Natural killer cell (primary cell): Measurements from ENCODE around the gene CD109. TPM values are rescaled to one million over a fixed set of nuclear protein-coding genes. Genes with fewer than 3 reads are reported as not detected.
"Not testable (repeated sequence)": the region's sequence is repeated elsewhere in the genome, so short reads cannot be mapped to it uniquely, and the experiment has no call there.

Source experiments
- ATAC-seq, 3 donors: fragments of 150-1000 bp in 2 of 3; fragments of 200-7000 bp in 1 of 3; cut with Tn5 transposase; 1 replicate in 1 of 3; 2 replicates in 2 of 3; pipeline ENCODE4 v1.10.0; 2021; ENCODE audit warnings: mild to moderate bottlenecking in 2 of 3, moderate library complexity in 2 of 3
- DNase-seq, 2 donors: peaks; one replicate each; pipeline versions ENCODE4 v3.0.0 to v3.0.0-alpha.2; 2013 to 2021; ENCODE audit warnings: mixed read lengths in 1 of 2
- H3K27ac ChIP-seq: one replicate; pipeline ENCODE4 v1.5.1; 2013; ENCODE audit warnings: mild to moderate bottlenecking, low read length
- H3K27me3 ChIP-seq: one replicate; pipeline ENCODE4 v1.6.1; 2013; ENCODE audit warnings: low read length; ENCODE audit not compliant: control insufficient read depth, insufficient read depth
- H3K36me3 ChIP-seq: one replicate; pipeline ENCODE4 v1.6.1; 2013; ENCODE audit warnings: low read length; ENCODE audit not compliant: control insufficient read depth, insufficient read depth
- H3K4me1 ChIP-seq: one replicate; pipeline ENCODE4 v1.6.1; 2013; ENCODE audit warnings: low read length; ENCODE audit not compliant: control insufficient read depth, insufficient read depth
- H3K4me3 ChIP-seq: one replicate; pipeline ENCODE4 v1.5.1; 2013; ENCODE audit warnings: low read length
- H3K9me3 ChIP-seq: one replicate; pipeline ENCODE4 v1.6.1; 2013; ENCODE audit warnings: low read length; ENCODE audit not compliant: control insufficient read depth, insufficient read depth
- H3K27ac Mint-ChIP-seq, 2 donors: one replicate each; pipeline ENCODE4 v1.8.0; 2022; ENCODE audit warnings: mild to moderate bottlenecking in 2 of 2, mixed read lengths in 2 of 2, moderate library complexity in 1 of 2
- H3K27me3 Mint-ChIP-seq, 2 donors: one replicate each; pipeline ENCODE4 v1.8.0; 2022; ENCODE audit warnings: low read depth in 2 of 2, mixed read lengths in 2 of 2
- H3K36me3 Mint-ChIP-seq: one replicate; pipeline ENCODE4 v1.8.0; 2022; ENCODE audit warnings: mixed read lengths
- H3K4me1 Mint-ChIP-seq, 2 donors: one replicate each; pipeline ENCODE4 v1.8.0; 2022; ENCODE audit warnings: mixed read lengths in 2 of 2
- H3K4me3 Mint-ChIP-seq: one replicate; pipeline ENCODE4 v1.8.0; 2022; ENCODE audit warnings: mild to moderate bottlenecking, moderate library complexity, mixed read lengths
- H3K9me3 Mint-ChIP-seq, 2 donors: one replicate each; pipeline ENCODE4 v1.8.0; 2022; ENCODE audit warnings: mixed read lengths in 2 of 2
- WGBS: methylation state at CpG from one replicate; pipeline ENCODE4 v1.1.7; 2013; ENCODE audit warnings: missing lambda C conversion rate; ENCODE audit not compliant: insufficient coverage; 5-methylcytosine and 5-hydroxymethylcytosine counted together
- intact Hi-C: fragments of 100-400 bp; cut with micrococcal nuclease; formaldehyde crosslinking; loops from one replicate; pipeline ENCODE4 v1.14.2; 2022
- total RNA-seq, 4 donors: library from RNA; stranded (reverse); fragments of 120-200 nt in 1 of 4; gene quantifications; one replicate each; pipeline versions ENCODE4 v1.2.3 to v1.2.4, GENCODE V29; 2013 to 2022
- TF ChIP-seq, protein P1 (sequence below): fragments of 200-600 bp; IDR thresholded peaks from one replicate; pipeline ENCODE4 v1.8.0; 2022; ENCODE audit warnings: antibody characterized with exemption

CD109 gene
- total RNA-seq, 3 donors from 2014 or later (not counting 1 experiment from before 2014, with no cell fraction given), result 0.24 to 0.88 (median 0.83) TPM

DNA sequence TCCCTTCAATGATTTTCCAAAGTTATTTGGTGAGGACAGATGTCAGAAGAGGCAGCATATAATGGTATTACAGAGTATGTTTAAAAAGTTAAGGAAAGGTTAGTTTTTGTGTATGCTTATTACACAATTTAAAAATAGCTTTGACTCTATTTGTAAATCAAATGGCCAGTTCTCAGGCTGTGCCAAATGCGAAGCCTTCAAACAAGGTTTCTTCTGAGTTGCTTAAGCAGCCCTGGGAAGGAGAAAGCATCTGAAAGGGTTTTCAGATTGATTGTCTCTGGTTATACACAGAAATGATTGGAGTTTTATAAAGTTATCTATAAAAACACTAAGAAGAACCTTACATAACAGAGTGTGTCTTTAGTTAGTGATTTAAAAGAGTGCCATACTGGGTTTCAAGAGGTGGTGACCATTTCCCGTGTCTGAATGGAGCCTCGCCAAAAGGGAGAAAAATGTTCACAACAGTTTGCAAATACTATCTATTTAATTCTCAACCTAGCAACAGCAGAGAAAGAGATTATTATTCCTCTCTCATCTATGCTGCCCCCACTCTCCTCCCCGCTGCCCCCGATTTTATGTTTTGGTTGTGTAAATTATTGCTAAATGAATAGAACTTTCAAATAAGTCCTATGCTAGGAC is 16.7 kb downstream of the CD109 start:
- no peak overlapping the region for H3K4me3 Mint-ChIP-seq

DNA sequence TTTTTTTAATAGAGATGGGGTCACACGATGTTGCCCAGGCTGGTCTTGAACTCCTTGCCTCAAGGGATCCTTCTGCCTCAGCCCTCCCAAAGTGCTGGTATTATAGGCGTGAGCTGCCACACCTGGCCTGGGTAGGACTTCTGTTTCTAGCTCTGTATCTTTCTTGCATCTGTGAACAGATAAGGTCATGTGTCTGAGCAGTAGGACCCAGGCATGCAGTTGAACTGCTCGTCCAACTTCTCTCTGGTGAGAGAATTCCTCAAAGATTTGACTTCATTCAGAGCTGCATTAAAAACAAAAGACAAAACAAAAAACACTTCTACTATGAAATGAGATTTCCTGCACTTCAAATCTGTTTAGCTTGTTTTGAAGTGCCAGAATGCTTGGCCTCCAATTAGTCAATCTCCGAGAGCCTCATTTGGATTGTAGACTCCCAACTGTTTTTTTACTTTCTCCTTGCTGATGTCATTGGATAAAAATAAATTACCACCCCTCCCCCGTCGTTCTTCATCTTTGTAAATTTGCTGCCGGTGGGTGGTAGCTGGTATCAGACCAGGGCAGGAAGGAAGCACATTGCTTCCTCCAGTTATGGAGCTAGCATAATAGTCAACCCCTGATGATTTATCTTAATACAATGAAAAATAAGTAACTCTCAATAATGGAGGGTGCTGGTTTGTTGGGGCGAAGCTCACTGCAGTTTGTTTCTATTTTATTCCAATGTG is 17.6 kb downstream of the CD109 start:
- TF ChIP-seq, protein P1, sequence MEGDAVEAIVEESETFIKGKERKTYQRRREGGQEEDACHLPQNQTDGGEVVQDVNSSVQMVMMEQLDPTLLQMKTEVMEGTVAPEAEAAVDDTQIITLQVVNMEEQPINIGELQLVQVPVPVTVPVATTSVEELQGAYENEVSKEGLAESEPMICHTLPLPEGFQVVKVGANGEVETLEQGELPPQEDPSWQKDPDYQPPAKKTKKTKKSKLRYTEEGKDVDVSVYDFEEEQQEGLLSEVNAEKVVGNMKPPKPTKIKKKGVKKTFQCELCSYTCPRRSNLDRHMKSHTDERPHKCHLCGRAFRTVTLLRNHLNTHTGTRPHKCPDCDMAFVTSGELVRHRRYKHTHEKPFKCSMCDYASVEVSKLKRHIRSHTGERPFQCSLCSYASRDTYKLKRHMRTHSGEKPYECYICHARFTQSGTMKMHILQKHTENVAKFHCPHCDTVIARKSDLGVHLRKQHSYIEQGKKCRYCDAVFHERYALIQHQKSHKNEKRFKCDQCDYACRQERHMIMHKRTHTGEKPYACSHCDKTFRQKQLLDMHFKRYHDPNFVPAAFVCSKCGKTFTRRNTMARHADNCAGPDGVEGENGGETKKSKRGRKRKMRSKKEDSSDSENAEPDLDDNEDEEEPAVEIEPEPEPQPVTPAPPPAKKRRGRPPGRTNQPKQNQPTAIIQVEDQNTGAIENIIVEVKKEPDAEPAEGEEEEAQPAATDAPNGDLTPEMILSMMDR, result no peak
- Mint-ChIP-seq H3K36me3 (no peaks in the 10 kb centered on the region), H3K4me1 (no peaks in the 10 kb centered on the region), H3K9me3 (no peaks in the 10 kb centered on the region), H3K27ac (no peak overlapping the region), H3K27me3 (no peaks in the 10 kb centered on the region), H3K4me3 (no peak overlapping the region)
- H3K4me1 ChIP-seq, result peaks cover 2% of the 10 kb centered on the region
- H3K36me3 ChIP-seq, result no peaks in the 10 kb centered on the region
- intact Hi-C loops, result no loop called here
- H3K27ac ChIP-seq, result no peak overlapping the region
- H3K27me3 ChIP-seq, result no peaks in the 10 kb centered on the region
- no peak overlapping the region for H3K4me3 ChIP-seq
- ATAC-seq (no peak), DNase-seq (no peak)
- WGBS, result 47% methylated on average over 8 of the region's 8 CpGs
- no peaks in the 10 kb centered on the region for H3K9me3 ChIP-seq

More for the DNA sequence above, 16.7 kb downstream of the CD109 start:
- TF ChIP-seq, protein P1, result no peak
- intact Hi-C loops, result no loop called here
- Histone ChIP-seq H3K4me1 (peaks cover 2% of the 10 kb centered on the region), H3K36me3 (no peaks in the 10 kb centered on the region), H3K4me3 (no peak overlapping the region), H3K27me3 (no peaks in the 10 kb centered on the region), H3K9me3 (no peaks in the 10 kb centered on the region), H3K27ac (no peak overlapping the region)
- no peaks in the 10 kb centered on the region for H3K36me3 Mint-ChIP-seq
- DNase-seq (no peak), ATAC-seq (no peak)
- H3K27ac Mint-ChIP-seq, result no peak overlapping the region
- H3K27me3 Mint-ChIP-seq, result no peaks in the 10 kb centered on the region
- H3K9me3 Mint-ChIP-seq, result no peaks in the 10 kb centered on the region
- WGBS, result 87% methylated on average over 4 of the region's 5 CpGs
- H3K4me1 Mint-ChIP-seq, result no peaks in the 10 kb centered on the region

- ATAC-seq, H3K27ac ChIP-seq, H3K36me3 ChIP-seq, H3K4me3 Mint-ChIP-seq, intact Hi-C loops, H3K9me3 ChIP-seq, H3K4me1 Mint-ChIP-seq, H3K4me1 ChIP-seq, H3K4me3 ChIP-seq, H3K27me3 ChIP-seq, H3K9me3 Mint-ChIP-seq, DNase-seq, H3K27me3 Mint-ChIP-seq, H3K27ac Mint-ChIP-seq, H3K36me3 Mint-ChIP-seq: not testable (repeated sequence)
- 91% methylated on average over 5 of the region's 5 CpGs for WGBS
Observed at GRCh38 chr6:73715111-73715508, 19.1 kb downstream of the CD109 start.

GRCh38 chr6:73719046-73719445 is 23.0 kb downstream of the CD109 start:
- Histone ChIP-seq H3K36me3 (no peaks in the 10 kb centered on the region), H3K4me3 (no peak overlapping the region), H3K9me3 (no peaks in the 10 kb centered on the region), H3K4me1 (peaks cover 2% of the 10 kb centered on the region), H3K27me3 (no peaks in the 10 kb centered on the region), H3K27ac (no peak overlapping the region)
- intact Hi-C loops, result no loop called here
- Mint-ChIP-seq H3K4me1 (peaks cover 6 to 11% of the 10 kb centered on the region in 2 donors), H3K36me3 (no peaks in the 10 kb centered on the region), H3K27ac (no peak overlapping the region), H3K9me3 (no peaks in the 10 kb centered on the region), H3K27me3 (no peaks in the 10 kb centered on the region), H3K4me3 (no peak overlapping the region)
- WGBS, result no CpG with 5 or more reads among the region's 2 CpGs
- TF ChIP-seq, protein P1, result no peak
- DNase-seq (no peak), ATAC-seq (no peak)
